HEK293T (cell line): Measurements from ENCODE around the gene ACTG2.
"Not testable (repeated sequence)": the region's sequence is repeated elsewhere in the genome, so short reads cannot be mapped to it uniquely, and the experiment has no call there.

ENCODE experiments used
- CTCF ChIA-PET: fragments of 350-600 bp; formaldehyde crosslinking; extraction: SDS; loops from one replicate; lab custom pipeline; 2021; ENCODE audit warnings: antibody characterized with exemption, inconsistent platforms; lab: Yijun Ruan, JAX
- POLR2A ChIA-PET: fragments of 350-600 bp; formaldehyde crosslinking; extraction: SDS; loops from one replicate; lab custom pipeline; 2020; ENCODE audit warnings: antibody characterized with exemption, inconsistent platforms; lab: Yijun Ruan, JAX
- DNase-seq: peaks from one replicate; pipeline ENCODE4 v3.0.0; 2012; ENCODE audit warnings: mixed read lengths; ENCODE audit errors: extremely low spot score
- ARNT ChIP-seq: fragments of 450-650 bp; IDR thresholded peaks from 2 replicates; pipeline ENCODE4 v1.6.1; 2017; ENCODE audit warnings: mild to moderate bottlenecking
- BHLHE40 ChIP-seq: fragments of 450-650 bp; IDR thresholded peaks from 2 replicates; pipeline ENCODE4 v1.6.1; 2016; ENCODE audit warnings: mild to moderate bottlenecking, moderate library complexity, borderline replicate concordance
- CTBP1 ChIP-seq: fragments of 450-650 bp; IDR thresholded peaks from 2 replicates; pipeline ENCODE4 v1.6.1; 2016; ENCODE audit warnings: borderline replicate concordance
- ELF4 ChIP-seq: fragments of 450-650 bp; IDR thresholded peaks from 2 replicates; pipeline ENCODE4 v1.6.1; 2017; ENCODE audit warnings: antibody characterized with exemption
- FOXA1 ChIP-seq: fragments of 450-650 bp; IDR thresholded peaks from 2 replicates; pipeline ENCODE4 v1.6.1; 2016; ENCODE audit warnings: mild to moderate bottlenecking
- FOXK2 ChIP-seq: fragments of 450-650 bp; IDR thresholded peaks from 2 replicates; pipeline ENCODE4 v1.6.1; 2016; ENCODE audit warnings: mild to moderate bottlenecking
- FOXM1 ChIP-seq: fragments of 450-650 bp; IDR thresholded peaks from 2 replicates; pipeline ENCODE4 v1.6.1; 2017; ENCODE audit warnings: mild to moderate bottlenecking, borderline replicate concordance
- HDGF ChIP-seq: fragments of 450-650 bp; IDR thresholded peaks from 2 replicates; pipeline ENCODE4 v1.6.1; 2017; ENCODE audit warnings: antibody characterized with exemption, borderline replicate concordance
- L3MBTL2 ChIP-seq: fragments of 450-650 bp; conservative IDR thresholded peaks from 2 replicates; pipeline ENCODE4 v1.6.1; 2016; ENCODE audit warnings: mild to moderate bottlenecking
- LEF1 ChIP-seq: fragments of 450-650 bp; IDR thresholded peaks from 2 replicates; pipeline ENCODE4 v1.6.1; 2017; ENCODE audit warnings: mild to moderate bottlenecking, borderline replicate concordance
- NFRKB ChIP-seq: fragments of 450-650 bp; IDR thresholded peaks from 2 replicates; pipeline ENCODE4 v1.6.1; 2016; ENCODE audit warnings: mild to moderate bottlenecking, moderate library complexity
- PKNOX1 ChIP-seq: fragments of 450-650 bp; IDR thresholded peaks from 2 replicates; pipeline ENCODE4 v1.6.1; 2016
- SP1 ChIP-seq: fragments of 450-650 bp; IDR thresholded peaks from 2 replicates; pipeline ENCODE4 v1.6.1; 2017
- SUZ12 ChIP-seq: fragments of 450-650 bp; IDR thresholded peaks from 2 replicates; pipeline ENCODE4 v1.6.1; 2016; ENCODE audit warnings: mild to moderate bottlenecking
- TARDBP ChIP-seq: fragments of 450-650 bp; IDR thresholded peaks from 2 replicates; pipeline ENCODE4 v1.6.1; 2016
- ZNF384 ChIP-seq: fragments of 450-650 bp; IDR thresholded peaks from 2 replicates; pipeline ENCODE4 v1.6.1; 2016

Gene ACTG2

GRCh38 chr2:73885406-73885805 lies 7.4 kb upstream of the ACTG2 start:
- TF ChIP-seq PKNOX1 (no peak), ARNT (no peak), ELF4 (no peak), CTBP1 (no peak), FOXA1 (no peak), SUZ12 (no peak), HDGF (no peak), NFRKB (no peak), LEF1 (no peak), SP1 (no peak), ZNF384 (no peak), FOXK2 (no peak), TARDBP (no peak)
- no peak for DNase-seq
- CTCF ChIA-PET, result no interaction called here
- POLR2A ChIA-PET, result no interaction called here

GRCh38 chr2:73886357-73886756 lies 6.5 kb upstream of the ACTG2 start:
- CTCF ChIA-PET, result no interaction called here
- TF ChIP-seq ELF4, result no peak
- no peak for TF ChIP-seq HDGF
- no peak for TF ChIP-seq ARNT
- TF ChIP-seq PKNOX1, result no peak
- no peak for TF ChIP-seq NFRKB
- POLR2A ChIA-PET, result no interaction called here
- DNase-seq, result no peak

- POLR2A ChIA-PET, DNase-seq: not testable (repeated sequence)
- CTCF ChIA-PET, result interaction anchor here (0.5 to 0.6 kb wide), 2 partner anchors 16 to 170 kb away, joined by 3 to 6 read pairs; no protein-coding TSS in a partner anchor
Measured at GRCh38 chr2:73887596-73888353, 5.0 kb upstream of the ACTG2 start.

GRCh38 chr2:73888388-73888787 lies 4.4 kb upstream of the ACTG2 start:
- TF ChIP-seq TARDBP, result no peak
- TF ChIP-seq ZNF384, result 0 out of 2 replicates have a peak, but pooled peaks have one; percentile 5
- ChIA-PET CTCF (no interaction called here), POLR2A (no interaction called here)
- DNase-seq, result no peak

- no peak for TF ChIP-seq ELF4
- TF ChIP-seq BHLHE40, result no peak
- no peak for TF ChIP-seq ZNF384
- no peak for TF ChIP-seq SUZ12
- ChIA-PET POLR2A (no interaction called here), CTCF (no interaction called here)
- no peak for DNase-seq
Measured at GRCh38 chr2:73889206-73889605, 3.6 kb upstream of the ACTG2 start.

- TF ChIP-seq ZNF384 (no peak), NFRKB (no peak), FOXK2 (no peak), TARDBP (no peak), LEF1 (no peak), FOXM1 (no peak), SP1 (no peak), PKNOX1 (no peak), SUZ12 (no peak), FOXA1 (no peak), BHLHE40 (no peak), ELF4 (no peak), CTBP1 (no peak), ARNT (no peak)
- no peak for DNase-seq
- ChIA-PET CTCF (no interaction called here), POLR2A (interaction anchor here (0.7 kb wide), 1 partner anchor 16 kb away, joined by 3 read pairs; no protein-coding TSS in a partner anchor)
Measured at GRCh38 chr2:73890301-73891092, 2.3 kb upstream of the ACTG2 start.

GRCh38 chr2:73891276-73891901 lies 1.4 kb upstream of the ACTG2 start:
- ChIA-PET CTCF (no interaction called here), POLR2A (interaction anchor here (1.3 kb wide), 1 partner anchor 63 kb away, joined by 3 read pairs; the partner anchor contains the start of gene STAMBP)

More at GRCh38 chr2:73891276-73891901, 1.4 kb upstream of the ACTG2 start:
- TF ChIP-seq CTBP1 (no peak), SP1 (no peak), FOXM1 (no peak), ZNF384 (no peak), ELF4 (no peak), FOXK2 (no peak), PKNOX1 (no peak), HDGF (no peak), TARDBP (no peak), LEF1 (no peak), NFRKB (no peak), ARNT (no peak), SUZ12 (no peak), L3MBTL2 (no peak)
- DNase-seq, result no peak
